GM18526 (cell line): ENCODE results near the gene TXNDC9.
"Not testable (repeated sequence)": the region's sequence is repeated elsewhere in the genome, so short reads cannot be mapped to it uniquely, and the experiment has no call there.

ENCODE experiments used
- POLR2A ChIP-seq: IDR thresholded peaks from 3 replicates; pipeline ENCODE4 v1.6.1; 2011; ENCODE audit not compliant: insufficient read length; ENCODE audit errors: extremely low read depth

The TXNDC9 gene

DNA sequence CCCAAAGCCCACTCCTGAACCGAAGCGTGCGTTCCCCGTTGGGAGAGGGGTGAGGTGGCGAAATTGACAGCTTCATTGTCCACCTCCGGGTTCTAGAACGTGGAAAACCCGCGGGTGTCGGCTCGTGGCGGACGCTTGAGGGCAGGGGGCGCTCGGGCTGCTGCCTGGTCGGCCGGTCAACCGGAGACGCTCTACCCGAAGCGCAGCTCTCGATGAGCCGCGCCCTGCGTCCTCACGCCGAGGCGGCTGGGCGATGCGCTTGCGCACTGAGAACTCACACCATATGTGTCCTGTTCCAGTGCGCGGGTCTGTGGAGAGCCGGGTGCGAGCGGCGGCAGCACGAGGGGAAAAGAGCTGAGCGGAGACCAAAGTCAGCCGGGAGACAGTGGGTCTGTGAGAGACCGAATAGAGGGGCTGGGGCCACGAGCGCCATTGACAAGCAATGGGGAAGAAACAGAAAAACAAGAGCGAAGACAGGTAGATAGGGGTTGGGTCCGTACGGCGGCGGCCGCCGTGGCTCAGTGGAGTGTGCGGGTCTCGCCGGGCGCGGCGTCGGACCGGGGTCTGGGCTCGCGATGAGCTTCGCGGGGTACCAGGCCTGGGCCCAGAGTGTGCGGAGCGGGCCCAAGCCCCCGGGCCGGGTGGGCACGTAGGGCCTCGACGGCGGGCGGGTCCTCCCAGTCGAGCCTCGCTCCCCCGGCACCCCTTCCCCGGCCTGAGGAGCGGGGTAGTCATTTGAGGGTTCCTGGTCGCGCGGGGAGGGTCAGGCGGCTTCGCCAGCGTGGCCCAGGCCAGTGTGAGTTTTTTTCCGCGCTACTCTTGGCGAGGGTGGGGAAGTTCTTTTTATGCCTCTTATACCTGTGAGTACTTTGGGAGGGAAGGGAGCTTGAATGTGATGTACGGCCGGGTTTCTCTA is 1.2 kb upstream of the TXNDC9 start, which contains the start of gene EIF5B:
EIF5B (plus strand) TSS at position 277 of the 916 bp plus-strand sequence; CDS start at position 443, 166 bp downstream.
- peak; percentile 90 for TF ChIP-seq POLR2A

GRCh38 chr2:99336804-99337112 is 625 bp upstream of the TXNDC9 start:
- TF ChIP-seq POLR2A, result no peak

- no peak for TF ChIP-seq POLR2A
Observed at GRCh38 chr2:99325384-99325783, 10.7 kb downstream of the TXNDC9 start.

DNA sequence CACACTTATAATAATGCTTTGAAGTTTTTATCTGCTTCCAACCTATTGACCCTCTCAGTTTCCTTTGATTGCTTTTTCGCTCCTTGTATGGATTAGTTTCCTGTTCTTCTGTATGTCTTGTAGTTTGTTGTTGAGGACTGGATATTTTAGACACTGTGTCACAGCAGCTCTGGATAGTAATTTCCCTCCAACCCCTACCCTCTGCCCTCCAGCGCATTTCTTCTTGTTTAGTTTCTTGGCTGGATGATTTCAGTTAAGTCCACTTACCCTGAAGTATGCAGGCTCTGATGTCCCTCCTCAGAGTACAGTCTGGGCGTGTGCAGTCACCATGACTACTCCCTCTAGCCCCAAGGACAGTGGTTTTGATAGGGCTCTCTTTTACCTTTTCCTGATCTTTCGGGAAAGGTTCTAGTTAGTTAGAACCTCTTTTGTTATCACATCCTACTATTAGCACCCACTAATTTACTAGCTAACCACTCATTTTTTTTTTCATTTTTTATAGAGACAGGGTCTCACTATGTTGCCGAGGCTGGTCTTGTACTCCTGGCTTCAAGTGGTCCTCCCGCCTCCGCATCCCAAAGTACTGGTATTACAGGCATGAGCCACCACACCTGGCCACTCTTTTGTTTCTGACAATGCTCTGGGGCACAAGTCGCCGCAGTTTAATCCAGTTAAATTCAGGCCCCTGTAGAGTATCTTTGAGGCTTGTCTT is 18.8 kb downstream of the TXNDC9 start:
- TF ChIP-seq POLR2A, result no peak

DNA sequence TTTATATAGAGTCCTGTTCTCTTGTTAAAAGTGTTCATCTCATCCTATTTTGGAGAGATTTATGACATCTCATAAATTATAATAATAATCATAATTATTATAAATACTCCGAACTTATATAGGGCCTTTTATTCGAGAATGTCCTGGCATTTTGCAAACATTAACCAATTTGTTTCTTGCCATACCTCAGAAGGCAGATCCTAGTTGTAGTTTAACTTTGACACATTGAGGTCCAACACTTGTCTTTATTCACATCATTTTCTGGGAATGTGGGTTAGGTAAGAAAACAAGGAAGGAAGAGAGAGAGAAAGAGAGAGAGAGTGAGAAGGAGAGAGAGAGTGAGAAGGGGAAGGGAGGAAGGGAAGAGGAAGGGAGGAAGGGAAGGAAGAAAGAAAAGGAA is 35.0 kb downstream of the TXNDC9 start, which contains the start of gene LYG1:
LYG1 (minus strand) TSS at position 101 of the 400 bp plus-strand sequence. CDS start 5,527 bp downstream, outside the sequence.
- TF ChIP-seq POLR2A, result not testable (repeated sequence)

DNA sequence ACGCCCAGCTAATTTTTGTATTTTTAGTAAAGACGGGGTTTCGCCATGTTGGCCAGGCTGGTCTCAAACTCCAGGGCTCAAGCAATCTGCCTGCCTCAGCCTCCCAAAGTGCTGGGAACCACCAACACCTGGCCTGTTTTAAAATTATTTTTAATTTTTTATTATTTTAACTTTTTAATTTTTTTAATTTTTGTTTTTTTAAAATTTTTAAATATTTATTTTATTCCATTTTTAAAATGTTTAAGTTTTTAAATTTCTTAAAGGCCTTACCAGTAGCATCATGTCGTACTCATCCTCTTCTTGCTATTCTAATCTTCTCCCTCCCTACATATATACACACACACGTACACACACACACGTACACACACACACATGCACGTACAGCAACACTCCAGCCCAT is 36.6 kb downstream of the TXNDC9 start:
- TF ChIP-seq POLR2A, result no peak

- TF ChIP-seq POLR2A, result no peak
Observed at GRCh38 chr2:99297994-99298393, 38.1 kb downstream of the TXNDC9 start.

- TF ChIP-seq POLR2A, result no peak
Observed at GRCh38 chr2:99285526-99285925, 50.6 kb downstream of the TXNDC9 start.

DNA sequence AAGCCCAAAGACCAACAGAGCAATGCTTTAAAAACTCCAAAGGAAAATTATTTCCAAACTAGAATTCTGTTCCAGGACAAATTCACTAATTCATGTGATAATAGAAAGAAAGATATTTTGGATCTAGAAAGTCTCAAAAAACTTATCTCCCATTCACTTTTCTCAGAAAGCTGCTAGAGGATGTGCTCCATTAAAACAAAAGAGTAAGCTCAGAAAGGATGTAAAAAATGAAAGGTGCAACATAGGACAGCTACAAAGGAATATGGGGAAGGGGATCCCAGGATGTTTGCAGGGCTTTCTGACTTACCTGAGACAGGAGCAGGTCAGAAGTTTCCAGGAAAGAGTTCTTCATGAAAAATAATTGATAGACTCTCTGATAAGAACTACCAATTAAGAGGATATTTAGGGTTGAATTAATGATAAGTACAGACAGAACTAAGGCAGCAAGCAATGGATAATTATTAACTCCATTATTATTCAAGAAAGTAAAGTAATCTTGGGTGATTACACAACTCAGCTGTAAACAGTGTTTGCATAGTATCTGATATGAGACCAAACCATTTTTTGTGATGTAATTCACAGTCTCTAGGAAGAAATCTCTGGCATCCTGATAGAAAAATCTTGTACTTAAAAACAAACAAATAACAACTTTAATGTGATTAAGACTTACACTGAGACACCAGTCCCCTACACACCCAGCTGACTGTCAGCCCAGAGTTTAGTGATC is 56.0 kb downstream of the TXNDC9 start:
- no peak for TF ChIP-seq POLR2A

- no peak for TF ChIP-seq POLR2A
Observed at GRCh38 chr2:99278793-99279291, 57.3 kb downstream of the TXNDC9 start.

DNA sequence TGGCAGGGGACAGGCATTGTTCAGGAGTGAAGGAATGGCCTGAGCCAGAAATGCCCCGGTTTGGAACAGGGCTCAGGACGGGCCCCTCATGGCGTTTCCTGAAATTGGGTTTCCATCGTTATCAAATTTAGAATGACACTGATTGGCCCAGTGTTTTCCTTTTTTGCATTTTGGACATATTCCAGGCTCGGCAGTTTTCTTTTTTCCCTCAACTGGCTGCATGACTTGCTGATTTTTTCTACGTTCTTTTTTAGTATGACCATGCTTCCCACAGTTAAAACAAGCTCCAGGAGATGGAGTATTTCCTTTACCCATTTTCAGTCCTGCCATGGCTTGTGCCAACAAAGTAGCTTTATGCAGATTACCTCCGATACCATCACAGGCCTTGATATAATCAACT is 60.3 kb downstream of the TXNDC9 start:
- TF ChIP-seq POLR2A, result no peak
